ENCODE data around the gene DNAL4. TPM values are rescaled to one million over a fixed set of nuclear protein-coding genes. Genes with fewer than 3 reads are reported as not detected.
A peak's percentile ranks its signal among the peaks of the same experiment; 100 is the strongest.

DNAL4 gene
- total and polyA plus RNA-seq, 2 of the 4 experiments (the other 2 are of a cell fraction) = 6.1 to 12.1 TPM

GRCh38 chr22:38796262-38796957, 2.5 kb upstream of the DNAL4 start:
- no peak overlapping the region for H4K8ac ChIP-seq (ENCODE audit: low read depth in 2 of 2, low read length in 2 of 2)
- H3K36me3 ChIP-seq (ENCODE audit: control insufficient read depth, insufficient read depth, low read length) = no peaks in the 10 kb centered on the region
- 73 to 100% methylated on average over 1 to 7 of the region's 12 CpGs for WGBS, 2 experiments (ENCODE audit: extremely low coverage in 2 of 2, insufficient read length in 1 of 2)
- H3K4ac ChIP-seq (ENCODE audit: low read depth, low read length) = no peak overlapping the region
- no peak overlapping the region for H2BK5ac ChIP-seq (ENCODE audit: low read depth, low read length, poor library complexity, severe bottlenecking)
- H2AK9ac ChIP-seq (replicated peaks; ENCODE audit: low read depth, low read length, poor library complexity) = no peak overlapping the region
- no peak overlapping the region for H2AK5ac ChIP-seq (ENCODE audit: low read depth, low read length)
- H4K91ac ChIP-seq (ENCODE audit: insufficient read depth, low read depth, low read length) = no peak overlapping the region
- POLR2A ChIA-PET (ENCODE audit: unreplicated experiment) = no interaction called here
- no peaks in the 10 kb centered on the region for H4K20me1 ChIP-seq (ENCODE audit: insufficient read depth, low read length)
- peak overlapping the region; percentile 51; the same call in 1 of the 2 replicates for H3K23ac ChIP-seq (ENCODE audit: low read depth, low read length)
- no peak overlapping the region for H4K5ac ChIP-seq (ENCODE audit: low read depth, low read length)
- no peak overlapping the region for H3K4me2 ChIP-seq (ENCODE audit: low read depth, low read length)
- in situ Hi-C loops (cut with MboI; ENCODE audit: low sequenced_read_pairs) = no loop called here
- H3K9ac ChIP-seq (ENCODE audit: low read depth, low read length) = no peak overlapping the region
- peak overlapping the region; percentile 49 for H2AFZ ChIP-seq (replicated peaks; ENCODE audit: low read length, poor library complexity)
- H3K4me3 ChIP-seq (ENCODE audit: insufficient read depth, low read depth, low read length) = no peak overlapping the region
- H3K9me3 ChIP-seq (ENCODE audit: control insufficient read depth, insufficient read depth, low read length) = peaks cover 4% of the 10 kb centered on the region; the same call in 1 of the 2 replicates
- H3K18ac ChIP-seq (ENCODE audit: low read depth, low read length) = no peak overlapping the region
- no peak for TF ChIP-seq CEBPB (IDR thresholded peaks at IDR 0.05; ENCODE audit: low read depth, low read length)
- TF ChIP-seq RCOR1 (IDR thresholded peaks at IDR 0.05; ENCODE audit: insufficient replicate concordance, low read length) = no peak
- TF ChIP-seq BHLHE40 (IDR thresholded peaks at IDR 0.05; ENCODE audit: low read depth, low read length) = no peak
- no peak for TF ChIP-seq CHD1 (IDR thresholded peaks at IDR 0.05; ENCODE audit: low read depth, low read length)
- no peak for TF ChIP-seq MAFK (IDR thresholded peaks at IDR 0.05; ENCODE audit: low read depth, low read length)
- TF ChIP-seq MXI1 (IDR thresholded peaks at IDR 0.05; ENCODE audit: borderline replicate concordance, low read depth, low read length) = no peak
- TF ChIP-seq RAD21 (IDR thresholded peaks at IDR 0.05; ENCODE audit: low read length) = no peak
- no peak for TF ChIP-seq RFX5 (IDR thresholded peaks at IDR 0.05; ENCODE audit: low read depth, low read length)
- TF ChIP-seq, protein P1, sequence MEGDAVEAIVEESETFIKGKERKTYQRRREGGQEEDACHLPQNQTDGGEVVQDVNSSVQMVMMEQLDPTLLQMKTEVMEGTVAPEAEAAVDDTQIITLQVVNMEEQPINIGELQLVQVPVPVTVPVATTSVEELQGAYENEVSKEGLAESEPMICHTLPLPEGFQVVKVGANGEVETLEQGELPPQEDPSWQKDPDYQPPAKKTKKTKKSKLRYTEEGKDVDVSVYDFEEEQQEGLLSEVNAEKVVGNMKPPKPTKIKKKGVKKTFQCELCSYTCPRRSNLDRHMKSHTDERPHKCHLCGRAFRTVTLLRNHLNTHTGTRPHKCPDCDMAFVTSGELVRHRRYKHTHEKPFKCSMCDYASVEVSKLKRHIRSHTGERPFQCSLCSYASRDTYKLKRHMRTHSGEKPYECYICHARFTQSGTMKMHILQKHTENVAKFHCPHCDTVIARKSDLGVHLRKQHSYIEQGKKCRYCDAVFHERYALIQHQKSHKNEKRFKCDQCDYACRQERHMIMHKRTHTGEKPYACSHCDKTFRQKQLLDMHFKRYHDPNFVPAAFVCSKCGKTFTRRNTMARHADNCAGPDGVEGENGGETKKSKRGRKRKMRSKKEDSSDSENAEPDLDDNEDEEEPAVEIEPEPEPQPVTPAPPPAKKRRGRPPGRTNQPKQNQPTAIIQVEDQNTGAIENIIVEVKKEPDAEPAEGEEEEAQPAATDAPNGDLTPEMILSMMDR (conservative IDR thresholded peaks at IDR 0.05; ENCODE audit: low read depth, low read length) = no peak
- TF ChIP-seq MAZ (IDR thresholded peaks at IDR 0.05; ENCODE audit: borderline replicate concordance, low read depth, low read length) = no peak
- no peak for TF ChIP-seq POLR2A (IDR thresholded peaks at IDR 0.05; ENCODE audit: low read depth, low read length)
- peaks cover 9% of the 10 kb centered on the region; the same call in 1 of the 2 replicates for H3K9me1 ChIP-seq (ENCODE audit: insufficient read depth, low read length)
- peaks cover 6 to 15% of the 10 kb centered on the region in 2 experiments; a peak in 3 of 4 replicates for H3K79me1 ChIP-seq (ENCODE audit: low read depth in 1 of 2, low read length in 2 of 2)
- H3K56ac ChIP-seq (ENCODE audit: extremely low read depth, insufficient read depth, low read length) = no peak overlapping the region
- H3K14ac ChIP-seq (replicated peaks; ENCODE audit: low read depth, low read length) = no peak overlapping the region
- H2BK120ac ChIP-seq (ENCODE audit: low read depth, low read length) = no peak overlapping the region
- H3K27ac ChIP-seq (ENCODE audit: insufficient read depth, low read length) = no peak overlapping the region
- BruUV-seq (replicated peaks) = no TSS peak
- intact Hi-C loops (cut with micrococcal nuclease) = no loop called here
- no peak overlapping the region for H2BK20ac ChIP-seq (ENCODE audit: low read depth, low read length)
- dilution Hi-C loops (cut with HindIII; ENCODE audit: low sequenced_read_pairs, unreplicated experiment) = no loop called here
- no peak for ATAC-seq (ENCODE audit: low read depth)
- CTCF ChIA-PET = no interaction called here
- no peak overlapping the region for H2BK15ac ChIP-seq (ENCODE audit: low read depth, low read length)
- peaks cover 3% of the 10 kb centered on the region for H3K4me1 ChIP-seq (ENCODE audit: control insufficient read depth, insufficient read depth, low read length)
- no peak for DNase-seq
- peaks cover 8% of the 10 kb centered on the region for H3K27me3 ChIP-seq (ENCODE audit: control insufficient read depth, insufficient read depth, low read length)
